ENCODE data around the gene NPIPA3. TPM values are rescaled to one million over a fixed set of nuclear protein-coding genes. Genes with fewer than 3 reads are reported as not detected.
"Not testable (repeated sequence)": the region's sequence is repeated elsewhere in the genome, so short reads cannot be mapped to it uniquely, and the experiment has no call there.

The NPIPA3 gene
- total RNA-seq, 1 donor from 2014 or later = 2.4 TPM

- H3K4me3 Mint-ChIP-seq (ENCODE audit: unreplicated experiment); H3K27me3 Mint-ChIP-seq (ENCODE audit: unreplicated experiment); H3K4me1 Mint-ChIP-seq (ENCODE audit: unreplicated experiment); H3K27ac Mint-ChIP-seq (ENCODE audit: unreplicated experiment); H3K36me3 Mint-ChIP-seq (ENCODE audit: low read depth, unreplicated experiment); DNase-seq (ENCODE audit: low spot score); H3K9me3 Mint-ChIP-seq (ENCODE audit: unreplicated experiment): not testable (repeated sequence)
Measured at GRCh38 chr16:14742273-14743128, 39.3 kb downstream of the NPIPA3 start, which contains the start of gene NPIPA2. Gene NPIPA2 (plus strand): TSS chr16:14742533. CDS start chr16:14748066, 5,533 bp downstream.

GRCh38 chr16:14773654-14774053 is 70.4 kb downstream of the NPIPA3 start:
- H3K4me1 Mint-ChIP-seq (ENCODE audit: unreplicated experiment); H3K27me3 Mint-ChIP-seq (ENCODE audit: unreplicated experiment); H3K4me3 Mint-ChIP-seq (ENCODE audit: unreplicated experiment); H3K36me3 Mint-ChIP-seq (ENCODE audit: low read depth, unreplicated experiment); H3K27ac Mint-ChIP-seq (ENCODE audit: unreplicated experiment); H3K9me3 Mint-ChIP-seq (ENCODE audit: unreplicated experiment); DNase-seq (ENCODE audit: low spot score): not testable (repeated sequence)

- not testable (repeated sequence) for DNase-seq (ENCODE audit: low spot score); H3K4me1 Mint-ChIP-seq (ENCODE audit: unreplicated experiment); H3K36me3 Mint-ChIP-seq (ENCODE audit: low read depth, unreplicated experiment); H3K9me3 Mint-ChIP-seq (ENCODE audit: unreplicated experiment); H3K4me3 Mint-ChIP-seq (ENCODE audit: unreplicated experiment); H3K27ac Mint-ChIP-seq (ENCODE audit: unreplicated experiment); H3K27me3 Mint-ChIP-seq (ENCODE audit: unreplicated experiment)
Measured at GRCh38 chr16:14775624-14776023, 72.4 kb downstream of the NPIPA3 start.

Other genes with a start within 250 kb of the NPIPA3 start
- gene PARN, start 73.2 kb upstream of the NPIPA3 start, total RNA-seq (ENCODE audit: unreplicated experiment) = 25.2 TPM
- gene BFAR, start 70.5 kb upstream of the NPIPA3 start, total RNA-seq (ENCODE audit: unreplicated experiment) = 80.7 TPM
- 0.28 TPM for gene PLA2G10, start 9.1 kb upstream of the NPIPA3 start, total RNA-seq (ENCODE audit: unreplicated experiment)
- 9.0 TPM for gene NPIPA2, start 39.1 kb downstream of the NPIPA3 start, total RNA-seq (ENCODE audit: unreplicated experiment)
- 79.0 TPM for gene NOMO1, start 130.3 kb downstream of the NPIPA3 start, total RNA-seq (ENCODE audit: unreplicated experiment)
- gene NPIPA1, start 234.0 kb downstream of the NPIPA3 start, total RNA-seq (ENCODE audit: unreplicated experiment) = 103 TPM